Measurements from ENCODE around the gene C9orf78.

GRCh38 chr9:129863059-129863690 lies 28.1 kb upstream of the C9orf78 start:
- TF ChIP-seq CTCF (optimal IDR thresholded peaks at IDR 0.05 in 1 of 3, IDR thresholded peaks at IDR 0.05 in 1 of 3, conservative IDR thresholded peaks at IDR 0.05 in 1 of 3; ENCODE audit: extremely low read depth in 1 of 3, insufficient read depth in 2 of 3, low read length in 3 of 3) (no peak), EZH2 (IDR thresholded peaks at IDR 0.05; ENCODE audit: low read length) (no peak)
